HFF-Myc (cell line): Measurements from ENCODE around the gene NLRC5.
"Not testable (repeated sequence)": the region's sequence is repeated elsewhere in the genome, so short reads cannot be mapped to it uniquely, and the experiment has no call there.

ENCODE experiments used
- DNase-seq: peaks from one replicate; pipeline ENCODE4 v3.0.0-alpha.2; 2011; ENCODE audit warnings: low read depth; ENCODE audit errors: extremely low read depth
- H3K4me3 ChIP-seq: replicated peaks from 2 replicates; pipeline ENCODE4 v1.5.1; 2011; ENCODE audit warnings: low read depth, mild to moderate bottlenecking, control low read depth, low read length
- CTCF ChIP-seq: IDR thresholded peaks from 2 replicates; pipeline ENCODE4 v1.5.1; 2012; ENCODE audit warnings: mild to moderate bottlenecking, low read depth, low read length, control low read depth; ENCODE audit errors: missing control alignments

The NLRC5 gene

GRCh38 chr16:57070424-57070823 is 81.1 kb downstream of the NLRC5 start:
- no peak for TF ChIP-seq CTCF
- DNase-seq, result no peak

GRCh38 chr16:57071081-57071732 is 81.8 kb downstream of the NLRC5 start:
- H3K4me3 ChIP-seq, DNase-seq: not testable (repeated sequence)

More at GRCh38 chr16:57070424-57070823, 81.1 kb downstream of the NLRC5 start:
- no peak overlapping the region for H3K4me3 ChIP-seq

- peak; percentile 17 for DNase-seq
- no peak overlapping the region for H3K4me3 ChIP-seq
- no peak for TF ChIP-seq CTCF
Measured at GRCh38 chr16:57071831-57072582, 82.7 kb downstream of the NLRC5 start.

GRCh38 chr16:57072616-57073275 is 83.4 kb downstream of the NLRC5 start:
- TF ChIP-seq CTCF, result no peak
- H3K4me3 ChIP-seq, result no peak overlapping the region
- no peak for DNase-seq

- no peak for DNase-seq
- no peak overlapping the region for H3K4me3 ChIP-seq
- no peak for TF ChIP-seq CTCF
Measured at GRCh38 chr16:57077714-57078113, 88.4 kb downstream of the NLRC5 start.

- no peak for TF ChIP-seq CTCF
- DNase-seq, result no peak
- no peak overlapping the region for H3K4me3 ChIP-seq
Measured at GRCh38 chr16:57081744-57082143, 92.4 kb downstream of the NLRC5 start.

- no peak overlapping the region for H3K4me3 ChIP-seq
- TF ChIP-seq CTCF, result no peak
- no peak for DNase-seq
Measured at GRCh38 chr16:57082664-57083063, 93.3 kb downstream of the NLRC5 start.
